ENCODE data around the gene HTT-AS.
"Not testable (repeated sequence)": the region's sequence is repeated elsewhere in the genome, so short reads cannot be mapped to it uniquely, and the experiment has no call there.

Gene HTT-AS

GRCh38 chr4:3054169-3054759 is 20.1 kb downstream of the HTT-AS start:
- H3K27me3 ChIP-seq (ENCODE audit: low read depth, low read length), result no peaks in the 10 kb centered on the region
- H3K79me2 ChIP-seq (ENCODE audit: low read length), result no peaks in the 10 kb centered on the region
- TF ChIP-seq EZH2phosphoT487 (IDR thresholded peaks at IDR 0.05; ENCODE audit: low read depth), result no peak
- no peak for TF ChIP-seq CTCF (IDR thresholded peaks at IDR 0.05; ENCODE audit: low read depth, low read length)
- H3K4me2 ChIP-seq (ENCODE audit: low read length), result no peak overlapping the region
- H4K20me1 ChIP-seq (ENCODE audit: insufficient read depth, low read length), result no peaks in the 10 kb centered on the region
- H3K9me3 ChIP-seq (ENCODE audit: insufficient read depth, low read length), result peaks cover 32% of the 10 kb centered on the region
- H3K36me3 ChIP-seq (replicated peaks; ENCODE audit: low read depth, low read length), result no peaks in the 10 kb centered on the region
- H2AFZ ChIP-seq (ENCODE audit: low read depth, low read length), result no peak overlapping the region
- H3K27ac ChIP-seq (ENCODE audit: low read length), result no peak overlapping the region
- peaks cover 14% of the 10 kb centered on the region for H3K4me1 ChIP-seq (ENCODE audit: low read length)
- no peak overlapping the region for H3K9ac ChIP-seq (ENCODE audit: low read length)
- no peak overlapping the region for H3K4me3 ChIP-seq (ENCODE audit: low read length)

- not testable (repeated sequence) for H3K9ac ChIP-seq (ENCODE audit: low read length); H3K36me3 ChIP-seq (replicated peaks; ENCODE audit: low read depth, low read length); H3K27ac ChIP-seq (ENCODE audit: low read length); H3K4me2 ChIP-seq (ENCODE audit: low read length); H2AFZ ChIP-seq (ENCODE audit: low read depth, low read length); H3K79me2 ChIP-seq (ENCODE audit: low read length); H4K20me1 ChIP-seq (ENCODE audit: insufficient read depth, low read length); H3K27me3 ChIP-seq (ENCODE audit: low read depth, low read length); H3K4me3 ChIP-seq (ENCODE audit: low read length)
- Histone ChIP-seq H3K4me1 (ENCODE audit: low read length) (peaks cover 23% of the 10 kb centered on the region), H3K9me3 (ENCODE audit: insufficient read depth, low read length) (peaks cover 28% of the 10 kb centered on the region)
Observed at GRCh38 chr4:3051141-3051897, 23.0 kb downstream of the HTT-AS start.

DNA sequence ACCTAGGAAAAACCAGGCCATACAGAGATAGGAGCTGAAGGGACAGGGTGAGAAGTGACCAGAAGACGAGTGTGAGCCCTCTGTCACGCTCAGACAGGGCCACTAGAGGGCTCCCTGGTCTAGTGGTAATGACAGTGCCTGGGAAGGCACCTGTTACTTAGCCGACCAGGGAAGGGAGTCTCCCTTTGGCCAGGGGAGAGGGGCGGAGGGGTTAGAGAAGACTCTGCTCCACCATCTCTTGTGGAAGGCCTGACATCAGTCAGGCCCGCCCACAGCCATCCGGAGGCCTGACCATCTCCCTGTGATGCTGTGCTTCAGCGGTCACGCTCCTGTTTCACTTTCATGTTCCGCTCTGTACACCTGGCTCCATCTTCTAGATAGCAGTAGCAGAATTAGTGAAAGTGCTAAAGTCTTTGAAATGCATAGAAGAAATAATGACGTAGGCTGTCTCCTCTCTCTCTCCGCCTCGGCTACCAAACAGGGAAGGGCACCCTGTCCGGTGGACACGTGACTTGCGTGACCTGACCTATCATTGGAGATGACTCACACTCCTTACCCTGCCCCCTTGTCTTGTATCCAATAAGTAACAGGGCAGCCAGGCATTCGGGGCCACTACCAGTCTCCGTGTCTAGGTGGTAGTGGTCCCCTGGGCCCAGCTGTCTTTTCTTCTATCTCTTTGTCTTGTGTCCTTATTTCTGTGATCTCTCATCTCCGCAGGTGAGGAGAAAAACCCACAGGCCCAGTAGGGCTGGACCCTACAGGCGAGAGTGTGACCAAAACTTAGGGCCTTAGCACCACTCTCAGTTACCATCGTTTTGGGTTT is 26.7 kb downstream of the HTT-AS start:
- Histone ChIP-seq H3K36me3 (replicated peaks; ENCODE audit: low read depth, low read length) (no peaks in the 10 kb centered on the region), H3K27ac (ENCODE audit: low read length) (peak overlapping the region; percentile 90), H3K9me3 (ENCODE audit: insufficient read depth, low read length) (0 out of 2 replicates have a peak, but pooled peaks cover 9% of the 10 kb centered on the region), H3K9ac (ENCODE audit: low read length) (peak overlapping the region; percentile 58), H3K4me1 (ENCODE audit: low read length) (peaks cover 35% of the 10 kb centered on the region), H4K20me1 (ENCODE audit: insufficient read depth, low read length) (no peaks in the 10 kb centered on the region), H2AFZ (ENCODE audit: low read depth, low read length) (peak overlapping the region; percentile 8; the same call in 1 of the 2 replicates), H3K79me2 (ENCODE audit: low read length) (no peaks in the 10 kb centered on the region), H3K4me3 (ENCODE audit: low read length) (peak overlapping the region; percentile 66), H3K27me3 (ENCODE audit: low read depth, low read length) (0 out of 2 replicates have a peak, but pooled peaks cover 2% of the 10 kb centered on the region), H3K4me2 (ENCODE audit: low read length) (peak overlapping the region; percentile 64)
- TF ChIP-seq CTCF (IDR thresholded peaks at IDR 0.05; ENCODE audit: low read depth, low read length) (peak; percentile 68), EZH2phosphoT487 (IDR thresholded peaks at IDR 0.05; ENCODE audit: low read depth) (no peak)

GRCh38 chr4:3046623-3047022 is 27.7 kb downstream of the HTT-AS start:
- TF ChIP-seq CTCF (IDR thresholded peaks at IDR 0.05; ENCODE audit: low read depth, low read length) (no peak), EZH2phosphoT487 (IDR thresholded peaks at IDR 0.05; ENCODE audit: low read depth) (no peak)
- Histone ChIP-seq H3K4me3 (ENCODE audit: low read length) (no peak overlapping the region), H3K27ac (ENCODE audit: low read length) (peak overlapping the region; percentile 75), H3K27me3 (ENCODE audit: low read depth, low read length) (0 out of 2 replicates have a peak, but pooled peaks cover 10% of the 10 kb centered on the region), H3K79me2 (ENCODE audit: low read length) (no peaks in the 10 kb centered on the region), H4K20me1 (ENCODE audit: insufficient read depth, low read length) (no peaks in the 10 kb centered on the region), H3K9ac (ENCODE audit: low read length) (peak overlapping the region; percentile 26; the same call in 1 of the 2 replicates), H3K4me2 (ENCODE audit: low read length) (peak overlapping the region; percentile 51), H3K9me3 (ENCODE audit: insufficient read depth, low read length) (no peaks in the 10 kb centered on the region), H2AFZ (ENCODE audit: low read depth, low read length) (no peak overlapping the region), H3K4me1 (ENCODE audit: low read length) (peaks cover 42% of the 10 kb centered on the region), H3K36me3 (replicated peaks; ENCODE audit: low read depth, low read length) (no peaks in the 10 kb centered on the region)
